ENCODE data around the gene NPHP1. TPM values are rescaled to one million over a fixed set of nuclear protein-coding genes. Genes with fewer than 3 reads are reported as not detected.
"Not testable (repeated sequence)": the region's sequence is repeated elsewhere in the genome, so short reads cannot be mapped to it uniquely, and the experiment has no call there.

The NPHP1 gene
- total and polyA plus RNA-seq, 2 donors (not counting 1 experiment from before 2014, with no cell fraction given): 2.4 TPM

GRCh38 chr2:110220190-110220564 lies 15.4 kb upstream of the NPHP1 start:
- Histone ChIP-seq H2AFZ (ENCODE audit: insufficient read depth, low read depth, low read length, poor library complexity, severe bottlenecking) (no peak overlapping the region), H3K4me1 (ENCODE audit: control insufficient read depth in 2 of 2, insufficient read depth in 2 of 2, low read length in 2 of 2) (no peaks in the 10 kb centered on the region), H3K36me3 (replicated peaks in 1 of 2; ENCODE audit: control extremely low read depth in 1 of 2, control insufficient read depth in 1 of 2, extremely low read depth in 1 of 2, insufficient read depth in 2 of 2, low read length in 1 of 2) (no peaks in the 10 kb centered on the region), H4K20me1 (ENCODE audit: control insufficient read depth, insufficient read depth, low read length, poor library complexity, severe bottlenecking) (no peaks in the 10 kb centered on the region), H3K9me3 (ENCODE audit: control extremely low read depth in 1 of 3, control insufficient read depth in 2 of 3, insufficient read depth in 1 of 3, low read length in 2 of 3) (no peaks in the 10 kb centered on the region), H3K27ac (ENCODE audit: low read length in 2 of 2) (no peak overlapping the region), H3K4me3 (ENCODE audit: control extremely low read depth in 1 of 5, extremely low read depth in 1 of 5, insufficient read depth in 1 of 5, low read depth in 2 of 5, low read length in 4 of 5) (no peak overlapping the region), H3K27me3 (replicated peaks in 1 of 4; ENCODE audit: control extremely low read depth in 1 of 4, control insufficient read depth in 3 of 4, insufficient read depth in 4 of 4, low read length in 3 of 4) (peaks cover 0 to 26% (median 14%) of the 10 kb centered on the region in 4 experiments), H3K79me2 (ENCODE audit: control insufficient read depth, insufficient read depth, low read length) (no peaks in the 10 kb centered on the region), H3K9ac (ENCODE audit: low read length) (no peak overlapping the region), H3K4me2 (replicated peaks; ENCODE audit: low read depth, low read length, poor library complexity, severe bottlenecking) (no peak overlapping the region)
- Mint-ChIP-seq H3K27me3 (peaks cover 54% of the 10 kb centered on the region), H3K4me1 (no peaks in the 10 kb centered on the region), H3K27ac (no peak overlapping the region), H3K9me3 (ENCODE audit: insufficient read depth) (no peaks in the 10 kb centered on the region), H3K4me3 (no peak overlapping the region)
- ChIA-PET POLR2A (no interaction called here), CTCF (no interaction called here)
- no peak for ATAC-seq (ENCODE audit: low read depth)
- DNase-seq: no peak
- intact Hi-C loops (cut with micrococcal nuclease): no loop called here
- WGBS (ENCODE audit: insufficient coverage): 33% methylated on average over 1 of the region's 2 CpGs
- no peak for TF ChIP-seq EZH2 (IDR thresholded peaks at IDR 0.05; ENCODE audit: borderline replicate concordance, insufficient read depth, low read depth, low read length, poor library complexity, severe bottlenecking)
- TF ChIP-seq, protein P1, sequence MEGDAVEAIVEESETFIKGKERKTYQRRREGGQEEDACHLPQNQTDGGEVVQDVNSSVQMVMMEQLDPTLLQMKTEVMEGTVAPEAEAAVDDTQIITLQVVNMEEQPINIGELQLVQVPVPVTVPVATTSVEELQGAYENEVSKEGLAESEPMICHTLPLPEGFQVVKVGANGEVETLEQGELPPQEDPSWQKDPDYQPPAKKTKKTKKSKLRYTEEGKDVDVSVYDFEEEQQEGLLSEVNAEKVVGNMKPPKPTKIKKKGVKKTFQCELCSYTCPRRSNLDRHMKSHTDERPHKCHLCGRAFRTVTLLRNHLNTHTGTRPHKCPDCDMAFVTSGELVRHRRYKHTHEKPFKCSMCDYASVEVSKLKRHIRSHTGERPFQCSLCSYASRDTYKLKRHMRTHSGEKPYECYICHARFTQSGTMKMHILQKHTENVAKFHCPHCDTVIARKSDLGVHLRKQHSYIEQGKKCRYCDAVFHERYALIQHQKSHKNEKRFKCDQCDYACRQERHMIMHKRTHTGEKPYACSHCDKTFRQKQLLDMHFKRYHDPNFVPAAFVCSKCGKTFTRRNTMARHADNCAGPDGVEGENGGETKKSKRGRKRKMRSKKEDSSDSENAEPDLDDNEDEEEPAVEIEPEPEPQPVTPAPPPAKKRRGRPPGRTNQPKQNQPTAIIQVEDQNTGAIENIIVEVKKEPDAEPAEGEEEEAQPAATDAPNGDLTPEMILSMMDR (IDR thresholded peaks at IDR 0.05): no peak

DNA sequence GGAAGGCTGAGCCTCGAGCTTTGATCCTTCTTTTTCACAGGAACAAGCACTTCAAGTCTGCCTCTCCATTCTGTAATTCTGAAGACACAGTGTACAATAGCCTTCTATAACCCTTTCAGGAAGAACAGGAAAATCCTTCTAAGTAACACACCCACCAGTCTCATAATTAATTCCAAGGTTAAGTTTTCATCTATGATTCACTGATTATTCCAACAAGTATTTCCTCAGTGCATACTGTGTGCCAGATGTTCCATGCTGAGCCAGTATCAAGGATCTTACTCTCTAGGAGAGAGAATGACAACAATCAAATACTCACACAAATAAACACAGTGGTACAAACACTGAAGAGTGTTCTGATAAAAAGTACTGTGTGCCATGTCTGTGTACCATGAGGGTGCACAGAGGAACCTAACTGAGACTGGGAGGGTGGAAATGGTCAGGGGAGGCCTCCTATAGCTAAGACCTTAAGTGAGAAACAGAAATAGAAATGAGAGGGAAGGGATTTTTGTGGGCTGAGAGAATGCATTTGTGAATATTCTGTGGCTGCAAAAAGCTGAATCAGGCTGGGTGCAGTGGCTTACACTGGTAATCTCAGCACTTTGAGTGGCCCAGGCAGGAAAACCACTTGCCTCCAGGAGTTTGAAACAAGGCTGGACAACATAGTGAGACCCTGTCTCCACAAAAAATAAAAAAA lies 14.8 kb upstream of the NPHP1 start:
- Histone ChIP-seq H2AFZ (ENCODE audit: insufficient read depth, low read depth, low read length, poor library complexity, severe bottlenecking) (no peak overlapping the region), H3K27ac (ENCODE audit: low read length in 2 of 2) (no peak overlapping the region), H3K79me2 (ENCODE audit: control insufficient read depth, insufficient read depth, low read length) (no peaks in the 10 kb centered on the region), H4K20me1 (ENCODE audit: control insufficient read depth, insufficient read depth, low read length, poor library complexity, severe bottlenecking) (no peaks in the 10 kb centered on the region), H3K4me3 (ENCODE audit: control extremely low read depth in 1 of 5, extremely low read depth in 1 of 5, insufficient read depth in 1 of 5, low read depth in 2 of 5, low read length in 4 of 5) (no peak overlapping the region), H3K9me3 (ENCODE audit: control extremely low read depth in 1 of 3, control insufficient read depth in 2 of 3, insufficient read depth in 1 of 3, low read length in 2 of 3) (no peaks in the 10 kb centered on the region), H3K9ac (ENCODE audit: low read length) (no peak overlapping the region), H3K4me2 (replicated peaks; ENCODE audit: low read depth, low read length, poor library complexity, severe bottlenecking) (no peak overlapping the region), H3K27me3 (replicated peaks in 1 of 4; ENCODE audit: control extremely low read depth in 1 of 4, control insufficient read depth in 3 of 4, insufficient read depth in 4 of 4, low read length in 3 of 4) (peaks cover 0 to 28% (median 16%) of the 10 kb centered on the region in 4 experiments), H3K36me3 (replicated peaks in 1 of 2; ENCODE audit: control extremely low read depth in 1 of 2, control insufficient read depth in 1 of 2, extremely low read depth in 1 of 2, insufficient read depth in 2 of 2, low read length in 1 of 2) (no peaks in the 10 kb centered on the region), H3K4me1 (ENCODE audit: control insufficient read depth in 2 of 2, insufficient read depth in 2 of 2, low read length in 2 of 2) (no peaks in the 10 kb centered on the region)
- Mint-ChIP-seq H3K27me3 (peaks cover 57% of the 10 kb centered on the region), H3K9me3 (ENCODE audit: insufficient read depth) (no peaks in the 10 kb centered on the region), H3K4me3 (no peak overlapping the region), H3K27ac (no peak overlapping the region), H3K4me1 (no peaks in the 10 kb centered on the region)
- ATAC-seq (ENCODE audit: low read depth): no peak
- WGBS (ENCODE audit: insufficient coverage): 43% methylated on average over 1 of the region's 1 CpG
- TF ChIP-seq, protein P1 (IDR thresholded peaks at IDR 0.05): no peak
- no peak for TF ChIP-seq EZH2 (IDR thresholded peaks at IDR 0.05; ENCODE audit: borderline replicate concordance, insufficient read depth, low read depth, low read length, poor library complexity, severe bottlenecking)
- intact Hi-C loops (cut with micrococcal nuclease): no loop called here
- POLR2A ChIA-PET: no interaction called here
- DNase-seq: no peak
- CTCF ChIA-PET: no interaction called here

DNA sequence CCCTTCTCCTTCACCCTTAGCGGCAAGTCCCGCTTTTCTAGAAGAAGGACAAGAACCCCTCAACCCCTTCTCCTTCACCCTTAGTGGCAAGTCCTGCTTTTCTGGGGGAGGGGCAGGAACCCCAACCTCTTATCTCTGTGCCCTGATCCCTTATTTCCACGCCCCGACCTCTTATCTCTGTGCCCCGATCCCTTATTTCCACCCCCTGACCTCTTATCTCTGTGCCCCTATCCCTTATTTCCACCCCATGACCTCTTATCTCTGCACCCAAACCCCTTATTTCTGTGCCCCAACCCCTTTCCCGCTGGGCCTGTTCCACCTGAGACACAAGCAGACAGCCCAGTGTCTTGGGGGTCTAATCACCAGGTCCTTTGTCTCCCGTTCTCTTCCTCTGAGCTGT lies 14.1 kb upstream of the NPHP1 start:
- H3K4me3 Mint-ChIP-seq; H3K27ac ChIP-seq (ENCODE audit: low read length in 2 of 2); DNase-seq; H3K9ac ChIP-seq (ENCODE audit: low read length); intact Hi-C loops (cut with micrococcal nuclease); H3K9me3 Mint-ChIP-seq (ENCODE audit: insufficient read depth); H3K4me1 Mint-ChIP-seq; H2AFZ ChIP-seq (ENCODE audit: insufficient read depth, low read depth, low read length, poor library complexity, severe bottlenecking); H3K36me3 ChIP-seq (replicated peaks in 1 of 2; ENCODE audit: control extremely low read depth in 1 of 2, control insufficient read depth in 1 of 2, extremely low read depth in 1 of 2, insufficient read depth in 2 of 2, low read length in 1 of 2); ATAC-seq (ENCODE audit: low read depth); H4K20me1 ChIP-seq (ENCODE audit: control insufficient read depth, insufficient read depth, low read length, poor library complexity, severe bottlenecking); H3K79me2 ChIP-seq (ENCODE audit: control insufficient read depth, insufficient read depth, low read length); H3K4me3 ChIP-seq (ENCODE audit: control extremely low read depth in 1 of 5, extremely low read depth in 1 of 5, insufficient read depth in 1 of 5, low read depth in 2 of 5, low read length in 4 of 5); H3K4me2 ChIP-seq (replicated peaks; ENCODE audit: low read depth, low read length, poor library complexity, severe bottlenecking); CTCF ChIA-PET; H3K9me3 ChIP-seq (ENCODE audit: control extremely low read depth in 1 of 3, control insufficient read depth in 2 of 3, insufficient read depth in 1 of 3, low read length in 2 of 3); POLR2A ChIA-PET; H3K4me1 ChIP-seq (ENCODE audit: control insufficient read depth in 2 of 2, insufficient read depth in 2 of 2, low read length in 2 of 2); H3K27ac Mint-ChIP-seq: not testable (repeated sequence)
- peaks cover 0 to 36% (median 22%) of the 10 kb centered on the region in 4 experiments for H3K27me3 ChIP-seq (replicated peaks in 1 of 4; ENCODE audit: control extremely low read depth in 1 of 4, control insufficient read depth in 3 of 4, insufficient read depth in 4 of 4, low read length in 3 of 4)
- peaks cover 62% of the 10 kb centered on the region for H3K27me3 Mint-ChIP-seq
- 90% methylated on average over 4 of the region's 7 CpGs for WGBS (ENCODE audit: insufficient coverage)
